Measurements from ENCODE around the gene PCP4. TPM values are rescaled to one million over a fixed set of nuclear protein-coding genes. Genes with fewer than 3 reads are reported as not detected.

PCP4 gene
- total and polyA plus RNA-seq, 9 of the 15 experiments (the other 6 are each of a cell fraction or from before 2014, with no cell fraction given), result not detected

DNA sequence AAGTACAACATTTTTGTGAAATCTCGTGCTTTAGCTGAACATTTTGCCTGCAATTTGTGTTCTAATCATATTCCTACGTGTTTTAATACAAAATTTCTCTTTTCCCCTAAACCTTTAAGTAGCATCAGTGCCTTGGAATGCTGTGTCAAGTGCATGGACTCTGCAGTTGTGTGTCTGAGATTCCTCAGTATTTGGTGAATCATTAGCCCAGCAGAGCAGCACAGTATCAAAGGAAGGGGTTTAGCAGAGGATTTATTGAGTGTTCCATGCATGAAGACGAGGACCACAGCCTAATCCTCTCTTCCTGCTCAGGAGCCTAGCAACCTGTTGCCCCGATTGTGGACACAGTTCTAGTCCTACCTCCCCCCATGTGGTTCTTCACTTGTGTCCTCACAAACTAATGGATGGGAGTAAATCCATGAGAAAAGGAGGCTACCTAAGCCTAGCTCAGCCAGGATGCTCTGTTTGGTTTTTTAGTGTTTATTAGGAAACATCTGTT is 29.3 kb upstream of the PCP4 start:
- intact Hi-C loops (cut with micrococcal nuclease), result no loop called here
- Histone ChIP-seq H2AFZ (ENCODE audit: low read depth, low read length) (no peak overlapping the region), H3K27me3 (ENCODE audit: control insufficient read depth in 2 of 2, insufficient read depth in 2 of 2, low read length in 2 of 2) (no peaks in the 10 kb centered on the region; a peak in 1 of 5 replicates), H3K36me3 (ENCODE audit: control insufficient read depth, insufficient read depth, low read length) (no peaks in the 10 kb centered on the region), H3K9ac (ENCODE audit: insufficient read depth in 1 of 2, low read depth in 2 of 2, low read length in 2 of 2) (no peak overlapping the region), H4K20me1 (replicated peaks; ENCODE audit: control insufficient read depth, insufficient read depth, low read length) (no peaks in the 10 kb centered on the region), H3K9me3 (replicated peaks; ENCODE audit: control insufficient read depth, insufficient read depth, low read depth, low read length) (no peaks in the 10 kb centered on the region), H3K4me3 (no peak overlapping the region), H3K27ac (ENCODE audit: extremely low read depth, low read depth, low read length) (no peak overlapping the region), H3K4me1 (replicated peaks in 1 of 2; ENCODE audit: control insufficient read depth in 2 of 2, insufficient read depth in 2 of 2, low read length in 2 of 2) (no peaks in the 10 kb centered on the region), H3K79me2 (ENCODE audit: control insufficient read depth, insufficient read depth, low read length) (no peaks in the 10 kb centered on the region), H3K4me2 (ENCODE audit: insufficient read depth, low read length) (no peak overlapping the region), H3K9me1 (ENCODE audit: control insufficient read depth, insufficient read depth, low read length) (no peaks in the 10 kb centered on the region)
- in situ Hi-C loops (cut with MboI), result no loop called here
- FAIRE-seq, result no peak
- no peak for ATAC-seq
- no peak for DNase-seq (ENCODE audit: extremely low read depth in 1 of 4, low spot score in 3 of 4)
- CTCF ChIA-PET (ENCODE audit: low intra/inter-chr PET ratio), result no interaction called here
- TF ChIP-seq, protein P1, sequence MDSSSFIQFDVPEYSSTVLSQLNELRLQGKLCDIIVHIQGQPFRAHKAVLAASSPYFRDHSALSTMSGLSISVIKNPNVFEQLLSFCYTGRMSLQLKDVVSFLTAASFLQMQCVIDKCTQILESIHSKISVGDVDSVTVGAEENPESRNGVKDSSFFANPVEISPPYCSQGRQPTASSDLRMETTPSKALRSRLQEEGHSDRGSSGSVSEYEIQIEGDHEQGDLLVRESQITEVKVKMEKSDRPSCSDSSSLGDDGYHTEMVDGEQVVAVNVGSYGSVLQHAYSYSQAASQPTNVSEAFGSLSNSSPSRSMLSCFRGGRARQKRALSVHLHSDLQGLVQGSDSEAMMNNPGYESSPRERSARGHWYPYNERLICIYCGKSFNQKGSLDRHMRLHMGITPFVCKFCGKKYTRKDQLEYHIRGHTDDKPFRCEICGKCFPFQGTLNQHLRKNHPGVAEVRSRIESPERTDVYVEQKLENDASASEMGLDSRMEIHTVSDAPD (CRISPR knock-in tag; IDR thresholded peaks at IDR 0.05), result no peak
- no peak for TF ChIP-seq NEUROD1 (IDR thresholded peaks at IDR 0.05; ENCODE audit: borderline replicate concordance, low read depth, low read length, partially characterized antibody)
- TF ChIP-seq HNRNPUL1 (IDR thresholded peaks at IDR 0.05; ENCODE audit: low read length), result no peak
- TF ChIP-seq HMGN3 (IDR thresholded peaks at IDR 0.05; ENCODE audit: borderline replicate concordance, extremely low read depth, insufficient read length, low read depth, low read length), result no peak
- TF ChIP-seq GTF2F1 (IDR thresholded peaks at IDR 0.05; ENCODE audit: low read depth, low read length), result no peak
- TF ChIP-seq HCFC1 (IDR thresholded peaks at IDR 0.05; ENCODE audit: low read depth, low read length), result no peak
- no peak for TF ChIP-seq KAT7 (CRISPR knock-in tag; IDR thresholded peaks at IDR 0.05; ENCODE audit: borderline replicate concordance)
- no peak for TF ChIP-seq KDM4B (IDR thresholded peaks at IDR 0.05; ENCODE audit: borderline replicate concordance in 2 of 2, low read depth in 1 of 2)
- no peak for TF ChIP-seq ZNF561 (CRISPR knock-in tag; conservative IDR thresholded peaks at IDR 0.05)
- TF ChIP-seq DNMT1 (IDR thresholded peaks at IDR 0.05), result no peak
- no peak for TF ChIP-seq CHD4 (IDR thresholded peaks at IDR 0.05; ENCODE audit: insufficient read depth, insufficient replicate concordance, low read depth, low read length, poor library complexity, severe bottlenecking)
- no peak for TF ChIP-seq RAD51 (IDR thresholded peaks at IDR 0.05; ENCODE audit: borderline replicate concordance, low read depth)
- POLR2A ChIA-PET, result no interaction called here
- BruUV-seq (replicated peaks), result no TSS peak
- 0% methylated on average over 4 of the region's 4 CpGs for WGBS (ENCODE audit: insufficient coverage, low coverage, missing lambda C conversion rate)

All from K562 (cell line).